Adrenal gland (tissue), 5 donors: ENCODE results near the gene FHOD3.
A peak's percentile ranks its signal among the peaks of the same experiment; 100 is the strongest.

Experiments
- POLR2A ChIP-seq, 2 donors: fragments of 450-650 bp; IDR thresholded peaks; one replicate each; pipeline ENCODE4 v1.6.1; 2017; ENCODE audit warnings: antibody characterized with exemption in 2 of 2, mild to moderate bottlenecking in 2 of 2, moderate library complexity in 1 of 2
- TF ChIP-seq, protein P1 (sequence below), 6 experiments: fragments of 450-650 bp in 4 of 6; fragments of 200-600 bp in 2 of 6; sonication (generic) in 1 of 6; IDR thresholded peaks; 1 replicate in 5 of 6; 2 replicates in 1 of 6; pipeline versions ENCODE4 v1.5.1 to v1.8.0; 2016 to 2021; ENCODE audit warnings: antibody characterized with exemption in 6 of 6, mild to moderate bottlenecking in 2 of 6, moderate library complexity in 1 of 6
- donor health status: DM: no; HTN: no; CAD: no.

- TF ChIP-seq, protein P1, sequence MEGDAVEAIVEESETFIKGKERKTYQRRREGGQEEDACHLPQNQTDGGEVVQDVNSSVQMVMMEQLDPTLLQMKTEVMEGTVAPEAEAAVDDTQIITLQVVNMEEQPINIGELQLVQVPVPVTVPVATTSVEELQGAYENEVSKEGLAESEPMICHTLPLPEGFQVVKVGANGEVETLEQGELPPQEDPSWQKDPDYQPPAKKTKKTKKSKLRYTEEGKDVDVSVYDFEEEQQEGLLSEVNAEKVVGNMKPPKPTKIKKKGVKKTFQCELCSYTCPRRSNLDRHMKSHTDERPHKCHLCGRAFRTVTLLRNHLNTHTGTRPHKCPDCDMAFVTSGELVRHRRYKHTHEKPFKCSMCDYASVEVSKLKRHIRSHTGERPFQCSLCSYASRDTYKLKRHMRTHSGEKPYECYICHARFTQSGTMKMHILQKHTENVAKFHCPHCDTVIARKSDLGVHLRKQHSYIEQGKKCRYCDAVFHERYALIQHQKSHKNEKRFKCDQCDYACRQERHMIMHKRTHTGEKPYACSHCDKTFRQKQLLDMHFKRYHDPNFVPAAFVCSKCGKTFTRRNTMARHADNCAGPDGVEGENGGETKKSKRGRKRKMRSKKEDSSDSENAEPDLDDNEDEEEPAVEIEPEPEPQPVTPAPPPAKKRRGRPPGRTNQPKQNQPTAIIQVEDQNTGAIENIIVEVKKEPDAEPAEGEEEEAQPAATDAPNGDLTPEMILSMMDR (IDR thresholded peaks at IDR 0.05), result peak in 1 of 6 experiments; percentile 13
- TF ChIP-seq POLR2A (IDR thresholded peaks at IDR 0.05), result no peak
These were observed 282.8 kb downstream of the FHOD3 start for GRCh38 chr18:36580266-36580665.
